GM18526 (cell line): ENCODE measurements around the gene ETV3.

Experiments used
- POLR2A ChIP-seq: IDR thresholded peaks from 3 replicates; pipeline ENCODE4 v1.6.1; 2011; ENCODE audit not compliant: insufficient read length; ENCODE audit errors: extremely low read depth

ETV3 gene

DNA sequence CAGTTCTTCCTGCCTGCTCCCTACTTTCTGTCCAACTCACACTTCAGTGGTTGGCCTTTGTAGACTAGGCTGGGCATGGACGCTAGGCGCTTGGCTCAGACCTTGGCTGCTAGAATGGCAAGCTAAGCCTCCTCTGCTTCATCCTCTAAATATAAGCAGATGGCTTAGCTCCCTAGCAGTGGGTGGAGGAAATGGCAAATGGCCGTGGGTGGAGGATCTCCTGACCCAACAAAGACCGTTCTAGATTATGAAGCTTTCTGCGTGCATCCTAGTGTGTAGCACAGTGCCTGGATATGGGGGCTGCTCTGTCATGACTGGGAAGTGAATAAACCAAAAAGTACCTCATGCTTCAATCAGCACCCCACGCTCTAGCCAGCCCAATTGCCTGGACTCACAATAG, 28.2 kb downstream of the ETV3 start:
- no peak for TF ChIP-seq POLR2A

DNA sequence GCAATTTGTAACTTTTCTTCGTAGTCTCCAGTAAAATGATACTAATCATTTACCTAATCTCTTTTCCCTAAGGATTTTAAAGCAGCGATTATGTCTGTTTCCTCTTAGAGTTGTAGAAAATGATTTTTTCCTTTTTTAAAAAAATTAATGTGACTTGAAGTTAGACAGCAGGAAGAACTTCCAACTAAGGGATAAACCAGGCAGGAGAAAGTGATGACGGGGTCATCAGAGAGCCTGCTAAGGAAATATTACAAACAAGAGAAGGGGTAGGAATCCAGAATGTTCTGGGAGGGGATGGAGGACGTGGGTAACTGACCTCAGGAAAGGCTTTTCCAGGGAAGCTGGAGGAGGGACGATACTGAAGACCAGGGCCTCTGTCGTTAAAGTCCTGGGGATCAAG, 29.7 kb downstream of the ETV3 start:
- no peak for TF ChIP-seq POLR2A

DNA sequence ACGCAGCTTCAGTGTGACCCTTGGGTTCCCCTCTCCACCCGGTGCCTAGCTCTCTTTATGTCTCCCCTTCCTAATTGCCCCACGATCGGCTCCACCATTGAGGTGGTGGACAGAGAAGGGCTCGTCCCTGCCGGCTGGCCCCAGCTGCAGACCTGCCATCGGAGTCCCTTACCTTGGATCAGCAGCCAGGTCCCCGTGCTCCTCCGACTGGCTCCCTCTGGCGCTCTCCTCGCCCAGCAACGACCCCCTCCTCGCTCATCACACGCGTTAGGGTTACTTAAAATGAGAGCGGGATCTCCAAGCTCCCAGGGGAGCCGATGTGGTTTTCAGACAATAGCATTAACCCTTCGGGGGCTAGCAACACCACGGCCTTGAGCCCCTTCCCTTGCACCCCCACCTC, 30.5 kb downstream of the ETV3 start:
- TF ChIP-seq POLR2A, result no peak

DNA sequence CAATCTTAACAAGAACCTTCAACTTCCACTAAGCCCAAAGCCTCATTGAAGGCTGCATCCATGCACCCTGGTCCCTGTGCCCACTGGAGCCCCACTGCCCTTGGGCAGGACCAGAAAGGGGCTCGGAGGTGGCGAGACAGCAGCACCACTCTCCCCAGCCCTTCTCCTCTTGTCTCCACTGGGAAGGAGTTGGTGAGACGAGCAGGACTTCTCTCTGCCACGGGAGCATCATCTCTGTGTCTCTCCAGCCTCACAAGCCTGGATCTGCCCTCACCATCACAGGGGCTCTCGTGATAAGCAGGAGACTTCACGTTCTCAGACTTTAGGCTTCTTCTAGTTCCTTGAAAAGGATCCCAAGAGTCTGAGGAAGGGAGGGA, 31.4 kb downstream of the ETV3 start:
- no peak for TF ChIP-seq POLR2A

DNA sequence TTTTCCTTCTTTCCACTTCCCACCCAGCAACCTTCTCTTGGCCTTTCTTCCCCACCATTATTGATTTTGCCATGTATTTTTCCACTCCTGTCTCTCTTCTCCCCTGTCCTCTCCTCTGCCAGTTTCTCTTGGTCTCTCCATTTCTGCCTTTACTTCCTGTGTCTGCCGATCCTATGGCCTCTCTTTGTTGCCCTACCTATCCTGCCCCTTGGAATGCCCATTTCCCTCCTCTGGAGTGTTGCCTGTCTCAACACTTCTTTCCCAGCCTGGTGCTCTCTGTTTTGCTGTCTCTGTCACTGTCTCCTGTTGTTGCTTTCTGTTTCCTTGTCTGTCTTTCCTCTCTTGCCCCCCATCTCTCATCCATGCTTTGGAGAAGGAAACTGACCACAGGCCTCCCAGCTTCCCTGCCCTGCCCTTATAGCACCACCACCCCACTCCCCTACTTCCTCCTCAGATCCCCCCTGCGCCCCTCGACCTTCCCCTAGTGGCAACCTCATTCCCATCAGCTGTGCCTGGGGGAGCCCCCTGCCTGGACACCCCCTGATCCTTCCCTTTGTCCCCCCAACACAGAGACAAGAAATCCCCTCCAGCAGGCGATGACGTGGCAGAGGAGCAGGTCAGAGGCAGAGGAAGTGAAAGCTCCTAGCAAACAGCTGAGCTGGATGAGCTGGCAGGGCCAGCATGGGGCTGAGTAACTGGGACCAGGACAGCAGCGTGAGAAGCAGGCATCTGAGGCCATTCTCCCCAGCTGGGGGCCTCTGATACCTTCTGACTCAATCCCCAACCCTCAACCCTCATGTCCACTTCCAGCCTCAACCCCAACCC, 32.0 kb downstream of the ETV3 start:
- no peak for TF ChIP-seq POLR2A

DNA sequence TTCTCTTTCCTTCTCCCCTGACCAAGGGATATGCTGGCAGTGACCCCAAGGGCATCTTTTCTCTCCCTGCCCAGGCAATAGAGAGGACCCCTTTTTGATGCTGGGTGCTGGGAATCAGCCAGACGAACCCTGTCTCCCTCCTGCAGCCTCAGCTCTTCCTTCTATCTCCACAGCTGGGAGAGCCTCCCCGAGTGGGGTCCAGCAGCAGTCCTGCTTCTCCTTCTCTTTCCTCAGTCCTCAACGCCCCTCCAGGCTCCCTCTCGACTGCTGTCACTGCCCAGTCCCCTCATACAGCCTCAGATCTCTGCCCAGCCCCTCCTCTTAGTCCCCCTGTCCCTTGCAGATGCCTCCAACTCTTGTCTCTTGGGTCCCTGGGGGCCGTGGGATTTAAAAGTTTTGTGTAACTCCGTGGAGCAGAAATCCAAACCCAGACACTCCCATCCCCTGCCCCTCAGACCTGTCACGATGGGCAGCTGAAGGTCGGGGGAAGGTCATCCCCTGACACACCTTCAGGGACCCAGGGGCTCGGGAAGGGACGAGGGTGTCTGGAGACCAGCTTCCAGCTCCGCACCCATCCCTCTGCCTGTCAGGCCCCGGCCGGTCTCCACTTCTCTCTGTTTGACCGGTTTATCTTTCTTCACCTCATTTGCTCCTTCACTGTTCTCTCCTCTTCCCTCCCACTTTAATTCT, 32.8 kb downstream of the ETV3 start:
- no peak for TF ChIP-seq POLR2A

DNA sequence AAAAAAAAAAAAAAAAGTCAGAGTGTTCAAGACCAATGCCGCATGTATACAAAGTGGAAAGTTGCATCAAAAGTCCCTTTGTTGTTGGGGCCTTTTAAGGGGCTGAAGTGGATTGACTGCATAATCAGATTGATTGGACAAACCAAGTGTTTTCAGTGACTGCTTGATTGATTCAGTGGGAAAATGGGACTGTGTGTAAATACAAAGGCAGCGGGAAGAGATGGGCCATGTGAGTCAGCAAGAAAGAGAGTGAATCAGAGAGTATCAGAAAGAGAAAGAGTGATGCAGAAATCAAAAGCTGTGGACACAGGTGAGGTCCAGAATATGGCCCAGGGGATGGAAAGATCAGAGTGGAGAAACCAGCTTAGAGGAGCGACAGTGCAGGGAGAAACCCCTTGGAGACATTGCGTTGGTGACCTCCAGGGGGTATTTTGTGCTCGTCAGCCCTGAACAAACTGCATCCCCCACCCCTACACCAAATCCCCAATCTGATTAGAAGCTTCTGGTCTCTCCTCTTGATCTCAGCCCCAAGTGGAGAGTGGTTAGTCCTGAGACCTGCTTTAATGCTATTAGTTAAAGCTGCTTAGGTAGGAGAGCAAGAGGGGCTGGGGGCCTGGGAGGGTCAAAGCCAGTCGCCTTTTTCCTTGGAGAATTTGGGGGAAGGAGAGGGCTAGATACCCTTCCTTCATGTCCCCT, 33.4 kb downstream of the ETV3 start:
- TF ChIP-seq POLR2A, result no peak

DNA sequence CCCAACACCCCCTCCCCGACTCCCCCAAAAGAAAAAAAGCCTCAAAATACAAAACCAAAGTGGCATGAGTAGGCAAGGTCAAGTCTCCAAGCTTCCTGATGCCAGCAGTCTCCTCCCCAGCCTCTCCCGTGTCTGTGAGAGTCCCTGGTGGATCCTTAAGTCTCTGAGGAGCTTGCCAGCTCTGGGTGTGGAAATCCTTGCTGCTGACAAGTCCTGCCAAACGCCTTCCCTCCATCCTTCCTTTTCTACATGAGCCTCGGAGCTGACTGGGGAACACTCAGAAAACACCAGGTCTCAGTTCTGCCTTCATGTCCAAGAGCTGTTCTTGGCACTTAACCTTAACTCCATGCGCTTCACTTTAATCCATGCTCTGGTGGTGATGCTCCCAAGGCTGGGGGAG, 34.9 kb downstream of the ETV3 start:
- no peak for TF ChIP-seq POLR2A

DNA sequence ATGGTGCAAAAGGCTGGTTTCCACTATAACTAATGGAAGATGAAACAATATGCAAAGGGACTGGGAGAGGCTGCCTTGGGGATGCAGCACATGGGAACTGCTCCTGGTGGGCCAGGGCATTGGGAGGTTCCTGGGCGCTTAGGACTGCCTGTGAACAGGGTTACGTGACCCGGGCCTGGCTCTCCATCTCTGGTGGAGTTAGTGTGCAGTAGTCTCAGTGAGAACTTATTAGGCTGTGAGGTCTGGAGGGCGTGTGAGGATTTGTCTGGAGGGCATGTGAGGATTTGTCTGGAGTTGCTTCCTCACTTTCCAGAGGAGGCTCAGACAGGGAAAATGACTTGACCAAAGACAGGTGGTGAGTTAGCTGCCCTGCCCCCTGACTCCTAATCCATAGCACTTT, 37.0 kb downstream of the ETV3 start:
- TF ChIP-seq POLR2A, result no peak

DNA sequence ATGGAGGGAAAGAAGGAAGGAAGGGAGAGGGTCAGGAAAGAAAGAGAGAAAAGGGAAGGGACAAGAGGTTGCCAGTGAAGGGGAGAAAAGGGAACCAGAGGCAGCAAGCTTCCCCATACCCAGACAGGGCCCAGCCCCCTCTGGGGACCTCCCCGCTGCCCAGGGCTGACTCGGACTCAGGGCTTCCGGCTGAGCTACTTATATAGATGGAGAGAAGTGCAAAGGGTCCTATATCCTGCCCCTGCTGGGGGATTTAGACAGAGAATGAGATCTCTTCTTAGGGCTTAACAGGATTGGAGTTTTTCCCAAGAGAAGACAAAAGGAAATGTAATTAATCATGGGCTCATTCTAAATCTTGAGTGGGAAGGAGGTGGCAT, 38.6 kb downstream of the ETV3 start, which contains the start of gene ETV3L:
Gene ETV3L (minus strand): TSS at position 176 of the 377 bp plus-strand sequence. CDS start 285 bp downstream, outside the sequence.
- TF ChIP-seq POLR2A, result no peak

DNA sequence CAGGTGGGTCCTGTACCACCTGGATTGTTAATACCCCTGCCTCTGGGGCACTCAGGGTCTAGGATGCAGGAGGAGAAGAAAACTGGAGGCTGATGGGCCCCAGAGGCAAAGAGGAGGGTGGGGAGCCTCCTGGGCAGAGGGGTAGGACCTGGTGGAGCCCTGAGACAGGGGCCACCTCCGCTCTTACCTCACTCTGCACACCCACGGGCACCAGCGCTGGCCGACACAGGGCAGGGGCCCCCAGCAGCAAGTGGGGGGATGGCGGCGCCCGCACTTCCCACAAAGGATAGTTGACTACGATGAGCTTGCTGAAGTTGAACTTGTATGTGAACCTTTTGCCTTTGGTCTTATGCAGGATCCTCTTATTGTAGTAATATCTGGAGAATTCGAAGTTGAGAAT, 39.7 kb downstream of the ETV3 start:
- TF ChIP-seq POLR2A, result no peak

DNA sequence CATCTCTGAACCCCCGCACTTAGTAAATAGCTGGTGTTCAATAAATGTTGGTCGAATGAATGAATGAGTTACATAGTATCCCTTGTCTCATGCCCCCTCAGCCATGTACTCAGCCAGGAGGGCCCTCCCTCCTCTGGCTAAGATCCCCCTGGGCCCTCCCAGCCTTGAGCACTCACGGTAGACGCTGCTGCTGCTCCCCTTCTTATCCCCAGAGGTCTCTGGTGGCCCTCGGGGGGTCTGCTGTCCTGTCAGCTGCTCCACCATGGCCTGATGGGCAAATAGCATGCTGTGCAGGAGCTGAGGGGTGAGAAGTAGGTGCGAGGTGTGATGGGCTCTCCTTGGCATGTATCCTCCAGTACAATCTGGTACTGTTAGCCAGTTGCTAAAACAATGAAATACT, 40.5 kb downstream of the ETV3 start:
- TF ChIP-seq POLR2A, result no peak

DNA sequence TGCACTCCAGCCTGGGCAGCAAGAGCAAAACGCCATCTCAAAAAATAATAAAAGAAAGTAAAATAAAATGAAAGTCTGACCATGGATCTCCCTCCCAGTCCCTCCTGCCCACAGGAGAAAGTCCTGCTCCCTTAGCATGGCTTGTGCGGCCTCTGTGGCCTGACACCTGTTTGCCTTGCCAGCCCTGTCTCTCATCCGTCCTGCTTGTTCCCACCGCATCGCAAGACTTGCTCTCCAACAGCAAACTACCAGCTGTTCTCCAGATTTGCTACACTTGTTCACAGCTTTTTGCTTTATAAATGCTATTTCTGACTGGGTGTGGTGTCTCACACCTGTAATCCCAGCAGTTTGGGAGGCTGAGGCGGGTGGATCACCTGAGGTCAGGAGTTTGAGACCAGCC, 41.3 kb downstream of the ETV3 start:
- TF ChIP-seq POLR2A, result no peak

DNA sequence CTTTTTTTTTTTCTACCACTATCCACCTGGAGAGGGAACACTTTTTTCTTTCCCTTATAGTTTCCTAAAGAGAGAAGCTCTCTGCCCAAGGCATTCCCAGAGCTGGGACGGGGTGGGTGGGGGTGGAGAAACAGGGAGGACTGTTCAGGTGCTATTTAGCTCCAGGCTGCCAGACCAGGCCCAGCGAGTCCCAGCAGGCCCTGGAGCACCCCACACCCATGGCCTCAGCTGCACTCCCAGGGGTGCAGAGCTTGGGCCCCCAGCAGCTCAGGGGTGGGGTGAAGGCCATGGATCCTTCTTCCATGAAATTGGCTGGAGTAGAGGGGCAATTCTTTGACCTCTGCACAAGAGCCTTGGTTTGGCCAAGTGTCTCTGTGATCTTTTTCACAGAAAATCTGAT, 42.6 kb downstream of the ETV3 start:
- no peak for TF ChIP-seq POLR2A

DNA sequence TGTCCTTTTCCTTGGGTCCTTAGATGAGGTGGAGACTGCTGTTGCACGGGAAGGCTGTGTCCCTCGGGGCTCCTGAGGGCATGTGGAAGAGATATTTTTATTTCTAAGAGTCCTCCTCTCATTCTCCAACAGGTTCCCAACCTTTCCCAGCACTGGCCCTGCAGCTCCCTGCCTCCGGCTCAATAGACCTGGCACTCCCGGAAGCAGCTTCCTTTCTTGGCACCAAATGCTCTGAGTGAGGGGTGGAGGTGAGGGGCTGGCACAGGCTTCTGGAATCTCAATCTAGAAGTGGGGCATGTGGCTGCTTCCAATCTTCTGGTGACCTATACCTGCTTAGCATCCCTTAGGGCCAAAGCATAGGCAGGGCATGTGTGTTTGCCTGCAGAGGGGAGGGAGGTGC, 43.1 kb downstream of the ETV3 start:
- no peak for TF ChIP-seq POLR2A

DNA sequence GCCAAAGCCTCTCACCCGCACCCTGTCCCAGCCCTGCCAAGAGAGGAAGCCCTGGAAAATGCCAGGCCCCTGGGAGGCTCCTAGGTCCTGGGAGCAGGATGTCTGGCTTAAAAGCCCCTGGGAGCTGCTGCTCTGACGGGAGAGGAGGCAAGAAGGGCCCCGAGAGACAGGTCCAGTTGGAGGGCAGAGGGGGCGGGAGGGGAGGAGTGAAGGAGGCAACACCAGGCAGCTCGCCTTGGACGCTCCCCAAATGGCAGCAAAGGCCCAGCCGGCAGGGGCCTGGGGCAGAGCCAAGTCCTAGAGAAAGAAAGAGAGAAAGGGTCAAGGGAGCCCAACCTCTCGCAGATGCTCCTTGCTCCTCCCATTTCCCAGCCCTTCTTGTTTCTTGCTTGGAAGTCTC, 45.4 kb downstream of the ETV3 start:
- TF ChIP-seq POLR2A, result no peak
